Vagina (tissue), 2 donors: ENCODE measurements around the gene EMSY.

ENCODE experiments used
- POLR2AphosphoS5 ChIP-seq, 2 donors: sonication (generic); formaldehyde crosslinking; IDR thresholded peaks; one replicate each; pipeline ENCODE4 v1.9.0; 2017; ENCODE audit warnings: antibody characterized with exemption in 2 of 2, mild to moderate bottlenecking in 2 of 2, low read depth in 1 of 2; ENCODE audit not compliant: insufficient read depth in 1 of 2
- TF ChIP-seq, protein P1 (sequence below), 3 experiments: fragments of 450-650 bp in 2 of 3; fragments of 200-600 bp in 1 of 3; sonication (generic) in 1 of 3; IDR thresholded peaks; one replicate each; pipeline ENCODE4 v1.5.1; 2017 to 2019; ENCODE audit warnings: antibody characterized with exemption in 3 of 3, mild to moderate bottlenecking in 2 of 3, moderate library complexity in 2 of 3

DNA sequence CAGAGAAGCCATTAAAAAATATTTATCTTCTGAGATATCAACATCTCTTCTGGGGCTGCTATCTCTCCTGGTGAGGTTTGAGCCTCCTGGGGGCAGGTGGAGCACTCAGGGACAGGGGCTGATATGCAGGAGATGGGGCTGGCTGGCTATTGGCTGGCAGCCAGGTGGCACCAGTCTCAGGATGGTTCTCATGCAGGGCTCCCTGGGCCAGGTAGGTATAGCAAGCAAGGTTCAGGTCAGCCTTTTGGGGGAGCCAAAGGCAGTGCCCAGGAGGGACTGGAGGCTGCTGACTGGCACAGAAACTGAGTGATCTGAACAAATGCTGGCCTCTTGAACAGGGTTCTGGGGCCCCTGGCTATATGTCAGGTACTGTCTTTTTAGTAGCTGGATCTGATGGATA is 29.7 kb upstream of the EMSY start:
- TF ChIP-seq, protein P1, sequence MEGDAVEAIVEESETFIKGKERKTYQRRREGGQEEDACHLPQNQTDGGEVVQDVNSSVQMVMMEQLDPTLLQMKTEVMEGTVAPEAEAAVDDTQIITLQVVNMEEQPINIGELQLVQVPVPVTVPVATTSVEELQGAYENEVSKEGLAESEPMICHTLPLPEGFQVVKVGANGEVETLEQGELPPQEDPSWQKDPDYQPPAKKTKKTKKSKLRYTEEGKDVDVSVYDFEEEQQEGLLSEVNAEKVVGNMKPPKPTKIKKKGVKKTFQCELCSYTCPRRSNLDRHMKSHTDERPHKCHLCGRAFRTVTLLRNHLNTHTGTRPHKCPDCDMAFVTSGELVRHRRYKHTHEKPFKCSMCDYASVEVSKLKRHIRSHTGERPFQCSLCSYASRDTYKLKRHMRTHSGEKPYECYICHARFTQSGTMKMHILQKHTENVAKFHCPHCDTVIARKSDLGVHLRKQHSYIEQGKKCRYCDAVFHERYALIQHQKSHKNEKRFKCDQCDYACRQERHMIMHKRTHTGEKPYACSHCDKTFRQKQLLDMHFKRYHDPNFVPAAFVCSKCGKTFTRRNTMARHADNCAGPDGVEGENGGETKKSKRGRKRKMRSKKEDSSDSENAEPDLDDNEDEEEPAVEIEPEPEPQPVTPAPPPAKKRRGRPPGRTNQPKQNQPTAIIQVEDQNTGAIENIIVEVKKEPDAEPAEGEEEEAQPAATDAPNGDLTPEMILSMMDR (IDR thresholded peaks at IDR 0.05), result no peak
- TF ChIP-seq POLR2AphosphoS5 (IDR thresholded peaks at IDR 0.05; ENCODE audit: insufficient read depth in 1 of 2, low read depth in 1 of 2), result no peak
